ENCODE data around the gene WDR18. TPM values are rescaled to one million over a fixed set of nuclear protein-coding genes. Genes with fewer than 3 reads are reported as not detected.
"Not testable (repeated sequence)": the region's sequence is repeated elsewhere in the genome, so short reads cannot be mapped to it uniquely, and the experiment has no call there.

The WDR18 gene
- total and polyA plus RNA-seq, 2 donors, result 34.0 to 56.0 TPM

- Histone ChIP-seq H3K27me3 (ENCODE audit: control insufficient read depth in 2 of 2, insufficient read depth in 1 of 2, low read length in 1 of 2) (no peaks in the 10 kb centered on the region), H3K36me3 (ENCODE audit: control insufficient read depth in 2 of 2, insufficient read depth in 2 of 2, low read length in 1 of 2) (no peaks in the 10 kb centered on the region), H3K4me3 (ENCODE audit: low read length in 2 of 2) (no peak overlapping the region), H3K27ac (ENCODE audit: low read depth in 1 of 2, low read length in 1 of 2) (no peak overlapping the region), H3K9me3 (ENCODE audit: control insufficient read depth in 2 of 2, insufficient read depth in 1 of 2, low read length in 1 of 2) (no peaks in the 10 kb centered on the region), H3K4me1 (ENCODE audit: control insufficient read depth in 2 of 2, insufficient read depth in 2 of 2, low read length in 2 of 2) (peaks cover 5 to 24% of the 10 kb centered on the region in 2 donors)
- no peak for DNase-seq (ENCODE audit: low read depth in 6 of 9, low spot score in 9 of 9)
- 95% methylated on average over 14 of the region's 14 CpGs for WGBS
These were observed 29.9 kb upstream of the WDR18 start for GRCh38 chr19:954272-954671.

- Histone ChIP-seq H3K27me3 (ENCODE audit: control insufficient read depth in 2 of 2, insufficient read depth in 1 of 2, low read length in 1 of 2) (no peaks in the 10 kb centered on the region), H3K4me1 (ENCODE audit: control insufficient read depth in 2 of 2, insufficient read depth in 2 of 2, low read length in 2 of 2) (peaks cover 5 to 24% of the 10 kb centered on the region in 2 donors), H3K27ac (ENCODE audit: low read depth in 1 of 2, low read length in 1 of 2) (no peak overlapping the region), H3K36me3 (ENCODE audit: control insufficient read depth in 2 of 2, insufficient read depth in 2 of 2, low read length in 1 of 2) (peaks cover 0 to 4% of the 10 kb centered on the region in 2 donors), H3K4me3 (ENCODE audit: low read length in 2 of 2) (no peak overlapping the region), H3K9me3 (ENCODE audit: control insufficient read depth in 2 of 2, insufficient read depth in 1 of 2, low read length in 1 of 2) (no peaks in the 10 kb centered on the region)
- DNase-seq (ENCODE audit: low read depth in 6 of 9, low spot score in 9 of 9), result no peak
- WGBS, result 96% methylated on average over 43 of the region's 43 CpGs
These were observed 29.3 kb upstream of the WDR18 start for GRCh38 chr19:954672-955494.

DNA sequence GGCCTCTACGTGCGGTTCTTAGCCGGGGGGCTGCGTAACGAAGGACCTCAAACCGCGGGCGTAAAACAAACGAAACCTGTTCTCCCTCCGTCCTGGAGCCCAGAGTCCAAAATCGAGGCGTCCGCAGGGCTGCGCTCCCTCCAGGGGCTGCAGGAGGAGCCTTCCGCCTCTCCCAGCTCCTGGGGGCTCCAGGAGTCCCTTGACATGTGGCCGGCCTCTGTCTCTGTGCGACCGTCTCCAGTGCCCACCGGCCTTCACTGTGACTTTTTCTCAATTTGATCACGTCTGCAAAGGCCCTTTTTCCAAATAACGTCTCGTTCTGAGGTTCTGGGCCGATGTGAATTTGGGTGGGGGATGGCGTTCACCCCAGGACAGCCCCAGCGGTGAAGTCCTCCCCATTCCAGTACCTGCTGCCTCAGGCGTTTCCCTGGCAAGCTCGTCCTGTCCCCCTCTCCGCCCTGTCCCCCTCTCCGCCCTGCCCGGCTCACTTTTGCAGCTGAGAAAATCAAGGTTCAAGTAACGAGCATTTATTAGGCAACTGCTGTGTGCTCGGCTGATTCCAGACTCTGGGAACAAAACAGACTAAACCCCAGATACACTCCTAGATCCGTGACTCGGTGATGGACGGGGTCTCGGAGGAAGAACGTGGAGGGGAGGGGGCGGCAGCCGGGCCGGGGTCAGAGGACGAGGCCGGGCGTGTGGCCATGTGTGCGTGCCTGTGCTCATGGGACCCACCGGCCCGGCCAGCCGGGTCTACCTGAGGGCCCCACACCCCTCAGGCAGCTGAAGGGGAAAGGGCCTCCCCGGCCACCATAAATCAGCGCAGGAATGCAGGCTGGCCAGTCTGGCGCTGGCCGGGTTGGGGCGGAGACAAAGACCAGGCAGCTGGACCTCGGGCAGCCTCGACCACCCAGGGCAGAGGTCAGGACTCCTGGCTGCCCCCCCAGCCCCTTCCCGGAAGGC is 28.1 kb upstream of the WDR18 start:
- Histone ChIP-seq H3K4me3 (ENCODE audit: low read length in 2 of 2) (no peak overlapping the region), H3K9me3 (ENCODE audit: control insufficient read depth in 2 of 2, insufficient read depth in 1 of 2, low read length in 1 of 2) (no peaks in the 10 kb centered on the region), H3K4me1 (ENCODE audit: control insufficient read depth in 2 of 2, insufficient read depth in 2 of 2, low read length in 2 of 2) (peaks cover 5 to 20% of the 10 kb centered on the region in 2 donors), H3K27ac (ENCODE audit: low read depth in 1 of 2, low read length in 1 of 2) (no peak overlapping the region), H3K27me3 (ENCODE audit: control insufficient read depth in 2 of 2, insufficient read depth in 1 of 2, low read length in 1 of 2) (no peaks in the 10 kb centered on the region), H3K36me3 (ENCODE audit: control insufficient read depth in 2 of 2, insufficient read depth in 2 of 2, low read length in 1 of 2) (peaks cover 8 to 13% of the 10 kb centered on the region in 2 donors)
- 96% methylated on average over 55 of the region's 55 CpGs for WGBS
- DNase-seq (ENCODE audit: low read depth in 6 of 9, low spot score in 9 of 9), result no peak

DNA sequence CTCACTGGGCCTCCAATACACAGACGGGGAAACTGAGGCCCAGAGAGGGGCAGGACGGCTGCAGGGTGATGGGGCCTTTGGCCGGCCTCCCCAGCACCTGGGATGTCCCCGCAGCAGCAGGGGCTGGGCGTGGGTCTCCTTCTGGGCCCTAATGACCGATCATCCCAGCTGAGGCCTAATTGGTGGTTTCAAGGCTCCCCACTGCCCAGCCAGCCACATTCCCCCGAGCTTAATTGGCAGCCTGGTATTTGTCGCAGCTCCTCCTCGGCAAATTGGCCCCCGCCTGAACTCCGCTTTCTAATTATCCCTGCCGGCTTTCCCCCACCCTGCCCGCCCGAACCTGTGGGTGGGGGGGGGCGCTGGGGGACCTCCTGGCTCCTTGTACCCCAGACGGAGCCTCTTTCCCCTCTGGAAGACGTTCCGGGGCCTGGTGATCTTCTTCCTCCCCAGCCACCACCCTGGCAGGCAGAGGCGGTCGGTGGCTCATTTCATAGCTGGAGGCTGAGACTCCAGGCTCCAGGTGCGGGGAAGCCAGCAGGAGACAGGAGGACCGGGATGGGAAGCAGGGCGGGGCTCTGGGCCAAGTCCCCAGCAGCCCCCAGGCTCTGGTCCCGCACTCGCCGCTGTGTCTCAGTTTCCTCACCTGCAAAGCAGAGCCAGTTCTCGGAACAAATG is 27.2 kb upstream of the WDR18 start:
- Histone ChIP-seq H3K4me1 (ENCODE audit: control insufficient read depth in 2 of 2, insufficient read depth in 2 of 2, low read length in 2 of 2) (peaks cover 5 to 22% of the 10 kb centered on the region in 2 donors), H3K4me3 (ENCODE audit: low read length in 2 of 2) (no peak overlapping the region), H3K9me3 (ENCODE audit: control insufficient read depth in 2 of 2, insufficient read depth in 1 of 2, low read length in 1 of 2) (no peaks in the 10 kb centered on the region), H3K27ac (ENCODE audit: low read depth in 1 of 2, low read length in 1 of 2) (no peak overlapping the region), H3K27me3 (ENCODE audit: control insufficient read depth in 2 of 2, insufficient read depth in 1 of 2, low read length in 1 of 2) (no peaks in the 10 kb centered on the region), H3K36me3 (ENCODE audit: control insufficient read depth in 2 of 2, insufficient read depth in 2 of 2, low read length in 1 of 2) (peaks cover 10 to 13% of the 10 kb centered on the region in 2 donors)
- DNase-seq (ENCODE audit: low read depth in 6 of 9, low spot score in 9 of 9), result no peak
- WGBS, result 91% methylated on average over 27 of the region's 27 CpGs

DNA sequence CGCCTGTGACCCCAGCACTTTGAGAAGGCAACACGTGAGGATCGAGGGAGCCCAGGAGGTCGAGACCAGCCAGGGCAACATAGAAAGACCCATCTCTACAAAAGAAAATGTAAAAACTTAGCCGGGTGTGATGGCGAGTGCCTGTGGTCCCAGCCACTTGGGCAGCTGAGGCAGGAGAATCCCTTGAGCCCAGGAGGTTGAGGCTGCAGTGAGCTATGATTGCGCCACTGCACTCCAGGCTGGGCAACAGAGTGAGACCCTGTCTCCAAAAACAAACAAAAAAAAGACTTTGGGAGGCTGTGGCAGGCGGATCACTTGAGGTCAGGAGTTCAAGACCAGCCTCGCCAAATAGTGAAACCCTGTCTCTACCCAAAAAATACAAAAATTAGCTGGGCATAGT is 26.6 kb upstream of the WDR18 start:
- not testable (repeated sequence) for H3K4me3 ChIP-seq (ENCODE audit: low read length in 2 of 2); DNase-seq (ENCODE audit: low read depth in 6 of 9, low spot score in 9 of 9); H3K27me3 ChIP-seq (ENCODE audit: control insufficient read depth in 2 of 2, insufficient read depth in 1 of 2, low read length in 1 of 2); H3K9me3 ChIP-seq (ENCODE audit: control insufficient read depth in 2 of 2, insufficient read depth in 1 of 2, low read length in 1 of 2); H3K27ac ChIP-seq (ENCODE audit: low read depth in 1 of 2, low read length in 1 of 2)
- WGBS, result 99% methylated on average over 9 of the region's 9 CpGs
- H3K36me3 ChIP-seq (ENCODE audit: control insufficient read depth in 2 of 2, insufficient read depth in 2 of 2, low read length in 1 of 2), result peaks cover 10 to 13% of the 10 kb centered on the region in 2 donors
- peaks cover 5 to 21% of the 10 kb centered on the region in 2 donors for H3K4me1 ChIP-seq (ENCODE audit: control insufficient read depth in 2 of 2, insufficient read depth in 2 of 2, low read length in 2 of 2)

- 95% methylated on average over 36 of the region's 36 CpGs for WGBS
- no peak overlapping the region for H3K4me3 ChIP-seq (ENCODE audit: low read length in 2 of 2)
- no peaks in the 10 kb centered on the region for H3K27me3 ChIP-seq (ENCODE audit: control insufficient read depth in 2 of 2, insufficient read depth in 1 of 2, low read length in 1 of 2)
- no peak overlapping the region for H3K27ac ChIP-seq (ENCODE audit: low read depth in 1 of 2, low read length in 1 of 2)
- peaks cover 0 to 6% of the 10 kb centered on the region in 2 donors for H3K4me1 ChIP-seq (ENCODE audit: control insufficient read depth in 2 of 2, insufficient read depth in 2 of 2, low read length in 2 of 2)
- H3K9me3 ChIP-seq (ENCODE audit: control insufficient read depth in 2 of 2, insufficient read depth in 1 of 2, low read length in 1 of 2), result no peaks in the 10 kb centered on the region
- no peak for DNase-seq (ENCODE audit: low read depth in 6 of 9, low spot score in 9 of 9)
- peaks cover 13 to 15% of the 10 kb centered on the region in 2 donors for H3K36me3 ChIP-seq (ENCODE audit: control insufficient read depth in 2 of 2, insufficient read depth in 2 of 2, low read length in 1 of 2)
These were observed 24.9 kb upstream of the WDR18 start for GRCh38 chr19:958967-959855.

GRCh38 chr19:960020-960419 is 24.1 kb upstream of the WDR18 start:
- H3K36me3 ChIP-seq (ENCODE audit: control insufficient read depth in 2 of 2, insufficient read depth in 2 of 2, low read length in 1 of 2), result peaks cover 21 to 23% of the 10 kb centered on the region in 2 donors
- no peak overlapping the region for H3K27ac ChIP-seq (ENCODE audit: low read depth in 1 of 2, low read length in 1 of 2)
- 80% methylated on average over 12 of the region's 12 CpGs for WGBS
- peaks cover 0 to 7% of the 10 kb centered on the region in 2 donors for H3K9me3 ChIP-seq (ENCODE audit: control insufficient read depth in 2 of 2, insufficient read depth in 1 of 2, low read length in 1 of 2)
- no peaks in the 10 kb centered on the region for H3K27me3 ChIP-seq (ENCODE audit: control insufficient read depth in 2 of 2, insufficient read depth in 1 of 2, low read length in 1 of 2)
- DNase-seq (ENCODE audit: low read depth in 6 of 9, low spot score in 9 of 9), result no peak
- H3K4me1 ChIP-seq (ENCODE audit: control insufficient read depth in 2 of 2, insufficient read depth in 2 of 2, low read length in 2 of 2), result peaks cover 0 to 6% of the 10 kb centered on the region in 2 donors
- no peak overlapping the region for H3K4me3 ChIP-seq (ENCODE audit: low read length in 2 of 2)

DNA sequence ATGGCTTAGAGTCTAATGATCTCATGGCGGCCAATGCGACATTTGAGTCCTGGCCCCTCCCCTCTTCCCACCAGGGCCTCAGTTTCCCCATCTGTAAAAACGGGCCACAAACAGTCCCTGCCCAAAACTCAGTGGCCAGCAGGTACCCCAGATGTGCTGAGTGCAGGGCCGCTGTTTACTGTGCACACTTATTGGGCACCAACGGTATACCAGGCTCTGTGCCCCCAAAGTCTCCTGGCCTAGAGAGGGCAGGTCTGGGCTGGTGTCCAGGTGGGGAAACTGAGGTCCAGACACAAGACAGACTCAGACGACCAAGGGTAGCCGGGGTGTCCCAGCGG is 23.6 kb upstream of the WDR18 start:
- Histone ChIP-seq H3K9me3 (ENCODE audit: control insufficient read depth in 2 of 2, insufficient read depth in 1 of 2, low read length in 1 of 2) (peaks cover 0 to 7% of the 10 kb centered on the region in 2 donors), H3K4me3 (ENCODE audit: low read length in 2 of 2) (no peak overlapping the region), H3K27me3 (ENCODE audit: control insufficient read depth in 2 of 2, insufficient read depth in 1 of 2, low read length in 1 of 2) (no peaks in the 10 kb centered on the region), H3K27ac (ENCODE audit: low read depth in 1 of 2, low read length in 1 of 2) (no peak overlapping the region), H3K36me3 (ENCODE audit: control insufficient read depth in 2 of 2, insufficient read depth in 2 of 2, low read length in 1 of 2) (peaks cover 26 to 28% of the 10 kb centered on the region in 2 donors), H3K4me1 (ENCODE audit: control insufficient read depth in 2 of 2, insufficient read depth in 2 of 2, low read length in 2 of 2) (peaks cover 0 to 6% of the 10 kb centered on the region in 2 donors)
- DNase-seq (ENCODE audit: low read depth in 6 of 9, low spot score in 9 of 9), result no peak
- WGBS, result 89% methylated on average over 8 of the region's 8 CpGs
